IMR-90 (cell line): Measurements from ENCODE around the gene GSTA4. TPM values are rescaled to one million over a fixed set of nuclear protein-coding genes. Genes with fewer than 3 reads are reported as not detected.

ENCODE experiments used
- ATAC-seq: fragments of 200-7000 bp; cut with Tn5 transposase; 2 replicates; pipeline ENCODE4 v1.9.1; 2020; ENCODE audit warnings: low read depth, mild to moderate bottlenecking, moderate library complexity
- BruUV-seq: library from RNA; stranded (reverse); fragments of 400-500 nt; replicated peaks from 2 replicates; lab custom pipeline; 2021; lab: Mats Ljungman, UMichigan
- CTCF ChIA-PET: fragments of 300-600 bp; formaldehyde crosslinking; extraction: SDS; loops from one replicate; lab custom pipeline; 2021; ENCODE audit warnings: antibody characterized with exemption; lab: Yijun Ruan, JAX
- POLR2A ChIA-PET: fragments of 300-600 bp; sonication (Branson Sonifier 250); formaldehyde crosslinking; loops from one replicate; lab custom pipeline; 2022; ENCODE audit warnings: antibody characterized with exemption; ENCODE audit not compliant: unreplicated experiment; lab: Charles Lee
- DNase-seq: peaks from one replicate; pipeline ENCODE4 v3.0.0; 2013
- H2AFZ ChIP-seq: replicated peaks from 2 replicates; pipeline ENCODE3; 2013; ENCODE audit warnings: low read length, mild to moderate bottlenecking; ENCODE audit not compliant: poor library complexity
- H2AK5ac ChIP-seq: 2 replicates; pipeline ENCODE4 v1.6.1; 2013; ENCODE audit warnings: low read depth, low read length, inconsistent platforms
- H2AK9ac ChIP-seq: replicated peaks from 2 replicates; pipeline ENCODE3; 2013; ENCODE audit warnings: mild to moderate bottlenecking, low read depth, low read length, moderate library complexity; ENCODE audit not compliant: poor library complexity
- H2BK120ac ChIP-seq: 2 replicates; pipeline ENCODE4 v1.6.1; 2013; ENCODE audit warnings: low read depth, low read length, inconsistent platforms
- H2BK15ac ChIP-seq: 3 replicates; pipeline ENCODE4 v1.6.1; 2013; ENCODE audit warnings: low read depth, low read length, inconsistent platforms
- H2BK20ac ChIP-seq: 2 replicates; pipeline ENCODE4 v1.6.1; 2013; ENCODE audit warnings: low read depth, mild to moderate bottlenecking, inconsistent platforms, low read length, moderate library complexity
- H2BK5ac ChIP-seq: 2 replicates; pipeline ENCODE4 v1.6.1; 2013; ENCODE audit warnings: mild to moderate bottlenecking, low read depth, low read length, inconsistent platforms; ENCODE audit not compliant: poor library complexity, severe bottlenecking
- H3K14ac ChIP-seq: replicated peaks from 2 replicates; pipeline ENCODE4 v1.6.1; 2013; ENCODE audit warnings: low read depth, low read length, inconsistent platforms
- H3K18ac ChIP-seq: 2 replicates; pipeline ENCODE4 v1.6.1; 2013; ENCODE audit warnings: low read depth, low read length, control low read depth
- H3K23ac ChIP-seq: 2 replicates; pipeline ENCODE4 v1.6.1; 2013; ENCODE audit warnings: low read depth, low read length, inconsistent platforms
- H3K27ac ChIP-seq: 2 replicates; pipeline ENCODE4 v1.5.1; 2013; ENCODE audit warnings: mild to moderate bottlenecking, control low read depth, low read length; ENCODE audit not compliant: insufficient read depth
- H3K27me3 ChIP-seq: 2 replicates; pipeline ENCODE4 v1.6.1; 2013; ENCODE audit warnings: low read length; ENCODE audit not compliant: control insufficient read depth, insufficient read depth
- H3K36me3 ChIP-seq: 2 replicates; pipeline ENCODE4 v1.6.1; 2013; ENCODE audit warnings: low read length, mixed read lengths; ENCODE audit not compliant: control insufficient read depth, insufficient read depth
- H3K4ac ChIP-seq: 2 replicates; pipeline ENCODE4 v1.6.1; 2013; ENCODE audit warnings: low read depth, low read length, inconsistent platforms
- H3K4me1 ChIP-seq: 2 replicates; pipeline ENCODE4 v1.6.1; 2013; ENCODE audit warnings: low read length, mixed read lengths; ENCODE audit not compliant: control insufficient read depth, insufficient read depth
- H3K4me2 ChIP-seq: 2 replicates; pipeline ENCODE4 v1.6.1; 2013; ENCODE audit warnings: low read depth, mild to moderate bottlenecking, control low read depth, low read length, moderate library complexity
- H3K4me3 ChIP-seq: 2 replicates; pipeline ENCODE4 v1.5.1; 2013; ENCODE audit warnings: low read depth, mild to moderate bottlenecking, control low read depth, low read length, moderate library complexity; ENCODE audit not compliant: insufficient read depth
- H3K56ac ChIP-seq: 2 replicates; pipeline ENCODE4 v1.6.1; 2013; ENCODE audit warnings: low read length, inconsistent platforms; ENCODE audit not compliant: insufficient read depth; ENCODE audit errors: extremely low read depth
- H3K79me1 ChIP-seq, 2 experiments: 2 replicates each; pipeline ENCODE4 v1.6.1; 2013; ENCODE audit warnings: low read length in 2 of 2, inconsistent platforms in 1 of 2, low read depth in 1 of 2
- H3K9ac ChIP-seq: 2 replicates; pipeline ENCODE4 v1.6.1; 2013; ENCODE audit warnings: low read depth, low read length, control low read depth
- H3K9me1 ChIP-seq: 2 replicates; pipeline ENCODE4 v1.6.1; 2013; ENCODE audit warnings: low read length, inconsistent platforms; ENCODE audit not compliant: insufficient read depth
- H3K9me3 ChIP-seq: 2 replicates; pipeline ENCODE4 v1.6.1; 2013; ENCODE audit warnings: low read length; ENCODE audit not compliant: control insufficient read depth, insufficient read depth
- H4K20me1 ChIP-seq: 2 replicates; pipeline ENCODE4 v1.6.1; 2013; ENCODE audit warnings: low read length, inconsistent platforms; ENCODE audit not compliant: insufficient read depth
- H4K5ac ChIP-seq: 2 replicates; pipeline ENCODE4 v1.6.1; 2013; ENCODE audit warnings: mild to moderate bottlenecking, low read depth, low read length, control low read depth
- H4K8ac ChIP-seq, 2 experiments: 2 replicates each; pipeline ENCODE4 v1.6.1; 2013; ENCODE audit warnings: low read depth in 2 of 2, low read length in 2 of 2, control low read depth in 1 of 2, inconsistent platforms in 1 of 2
- H4K91ac ChIP-seq: 2 replicates; pipeline ENCODE4 v1.6.1; 2013; ENCODE audit warnings: low read depth, low read length, inconsistent platforms; ENCODE audit not compliant: insufficient read depth
- FOS ChIP-seq: fragments of 150-350 bp; IDR thresholded peaks from 2 replicates; pipeline ENCODE4 v1.6.1; 2016; ENCODE audit warnings: low read depth, low read length
- MAFK ChIP-seq: IDR thresholded peaks from 2 replicates; pipeline ENCODE4 v1.6.1; 2012; ENCODE audit warnings: low read depth, low read length, improper control_type of control experiment
- RFX5 ChIP-seq: IDR thresholded peaks from 2 replicates; pipeline ENCODE4 v1.8.0; 2012; ENCODE audit warnings: low read depth, mild to moderate bottlenecking, low read length, moderate library complexity
- WGBS, 2 experiments: methylation state at CpG; one replicate each; pipeline versions ENCODE4 v1.1.5 to v1.1.7; 2013; ENCODE audit warnings: missing lambda C conversion rate in 2 of 2; ENCODE audit not compliant: insufficient read length in 1 of 2; ENCODE audit errors: extremely low coverage in 2 of 2; 5-methylcytosine and 5-hydroxymethylcytosine counted together
- dilution Hi-C: fragments of 300-500 bp; cut with HindIII; formaldehyde crosslinking; loops from one replicate; pipeline ENCODE4 v1.14.3; 2018; ENCODE audit warnings: low sequenced_read_pairs; ENCODE audit not compliant: unreplicated experiment
- in situ Hi-C: fragments of 300-500 bp; cut with MboI; formaldehyde crosslinking; loops from 3 replicates; pipeline ENCODE4 v1.14.3; 2019; ENCODE audit warnings: low sequenced_read_pairs, inconsistent platforms, mixed read lengths
- intact Hi-C: fragments of 100-400 bp; cut with micrococcal nuclease; formaldehyde crosslinking; loops from 2 replicates; pipeline ENCODE4 v1.10.0; 2022
- polyA plus RNA-seq, 3 experiments: library from polyadenylated mRNA; depleted of rRNA; stranded (reverse); fragments of >200 nt; gene quantifications; 2 replicates each; pipeline ENCODE4 v1.2.3, GENCODE V29; 2012; ENCODE audit warnings: low replicate concordance in 1 of 3
- total RNA-seq: library from RNA; depleted of rRNA; stranded (reverse); fragments of >200 nt; gene quantifications from 2 replicates; pipeline ENCODE4 v1.2.3, GENCODE V29; 2012

The GSTA4 gene
- total and polyA plus RNA-seq, 2 of the 4 experiments (the other 2 are of a cell fraction), result 26.9 to 35.6 TPM

- H3K4ac ChIP-seq, result no peak overlapping the region
- 0 out of 2 replicates have a peak overlapping the region, but pooled peaks have one; percentile 3 for H2BK20ac ChIP-seq
- 0 out of 3 replicates have a peak overlapping the region, but pooled peaks have one; percentile 1 for H2BK15ac ChIP-seq
- ChIA-PET CTCF (no interaction called here), POLR2A (no interaction called here)
- H3K36me3 ChIP-seq, result peaks cover 7% of the 10 kb centered on the region
- no peak overlapping the region for H2BK5ac ChIP-seq
- H3K18ac ChIP-seq, result no peak overlapping the region
- H4K20me1 ChIP-seq, result no peaks in the 10 kb centered on the region
- no CpG with 5 or more reads among the region's 2 CpGs for WGBS, 2 experiments
- peak; percentile 61 for DNase-seq
- TF ChIP-seq MAFK (no peak), FOS (peak; percentile 38; the same call in 1 of the 2 replicates), RFX5 (no peak)
- H4K8ac ChIP-seq, result no peak overlapping the region
- intact Hi-C loops (loop anchor here (5.0 kb wide), 1 partner anchor 173 kb away; no protein-coding TSS in a partner anchor), in situ Hi-C loops (loop anchor here (5.0 kb wide), 1 partner anchor 583 kb away; no protein-coding TSS in a partner anchor), dilution Hi-C loops (no loop called here)
- no peak overlapping the region for H4K91ac ChIP-seq
- no peak overlapping the region for H2AK9ac ChIP-seq
- H3K27me3 ChIP-seq, result no peaks in the 10 kb centered on the region
- H4K5ac ChIP-seq, result no peak overlapping the region
- peaks cover 8% of the 10 kb centered on the region for H3K4me1 ChIP-seq
- H3K56ac ChIP-seq, result no peak overlapping the region
- H3K79me1 ChIP-seq, result peaks cover 6 to 19% of the 10 kb centered on the region in 2 experiments; a peak in 2 of 4 replicates
- no peak overlapping the region for H3K9ac ChIP-seq
- H3K23ac ChIP-seq, result no peak overlapping the region
- H3K9me1 ChIP-seq, result peaks cover 6% of the 10 kb centered on the region
- H3K9me3 ChIP-seq, result no peaks in the 10 kb centered on the region
- H2AK5ac ChIP-seq, result peak overlapping the region; percentile 11; the same call in 1 of the 2 replicates
- no peak overlapping the region for H3K27ac ChIP-seq
- no peak overlapping the region for H3K4me2 ChIP-seq
- no peak overlapping the region for H3K14ac ChIP-seq
- no TSS peak for BruUV-seq
- no peak overlapping the region for H2BK120ac ChIP-seq
- ATAC-seq, result no peak
- H3K4me3 ChIP-seq, result no peak overlapping the region
- peak overlapping the region; percentile 45 for H2AFZ ChIP-seq
Measured at GRCh38 chr6:52990342-52990741, 4.7 kb downstream of the GSTA4 start.
